HFFc6 (cell line): ENCODE data around the gene CUTC. TPM values are rescaled to one million over a fixed set of nuclear protein-coding genes. Genes with fewer than 3 reads are reported as not detected.
A peak's percentile ranks its signal among the peaks of the same experiment; 100 is the strongest.
"Not testable (repeated sequence)": the region's sequence is repeated elsewhere in the genome, so short reads cannot be mapped to it uniquely, and the experiment has no call there.

Source experiments
- DNase-seq: peaks from one replicate; pipeline ENCODE4 v3.0.0-alpha.2; 2018
- H3K27ac Mint-ChIP-seq: 2 replicates; pipeline ENCODE4 v1.8.0; 2020; ENCODE audit warnings: mild to moderate bottlenecking, mixed read lengths
- H3K27me3 Mint-ChIP-seq: 2 replicates; pipeline ENCODE4 v1.8.0; 2021; ENCODE audit warnings: mild to moderate bottlenecking, moderate library complexity, mixed read lengths; ENCODE audit not compliant: insufficient read depth
- H3K36me3 Mint-ChIP-seq: 2 replicates; pipeline ENCODE4 v1.8.0; 2021; ENCODE audit warnings: low read depth, mixed read lengths
- H3K4me1 Mint-ChIP-seq: 2 replicates; pipeline ENCODE4 v1.8.0; 2020; ENCODE audit warnings: low read depth, mixed read lengths
- H3K4me3 Mint-ChIP-seq: 2 replicates; pipeline ENCODE4 v1.8.0; 2020; ENCODE audit warnings: mild to moderate bottlenecking, moderate library complexity, mixed read lengths
- H3K9me3 Mint-ChIP-seq: 2 replicates; pipeline ENCODE4 v1.8.0; 2020; ENCODE audit warnings: mild to moderate bottlenecking, mixed read lengths
- CTCF ChIP-seq: fragments of 200-600 bp; sonication (generic); IDR thresholded peaks from 2 replicates; pipeline ENCODE4 v1.5.0; 2021; ENCODE audit warnings: antibody characterized with exemption, mild to moderate bottlenecking
- total RNA-seq, 6 experiments: library from RNA; stranded (reverse); fragmentation: NEBNext Ultra II Directional; extraction: Animal tissue kit (Norgen Biotek cat#: 25700); gene quantifications; 2 replicates in 1 of 6; 3 replicates in 5 of 6; pipeline ENCODE4 v1.2.3, GENCODE V29; 2021

CUTC gene
- total RNA-seq, 6 experiments from 2014 or later: 11.2 to 15.2 (median 12.4) TPM

GRCh38 chr10:99731306-99732032 lies 565 bp upstream of the CUTC start:
- no peak for DNase-seq

DNA sequence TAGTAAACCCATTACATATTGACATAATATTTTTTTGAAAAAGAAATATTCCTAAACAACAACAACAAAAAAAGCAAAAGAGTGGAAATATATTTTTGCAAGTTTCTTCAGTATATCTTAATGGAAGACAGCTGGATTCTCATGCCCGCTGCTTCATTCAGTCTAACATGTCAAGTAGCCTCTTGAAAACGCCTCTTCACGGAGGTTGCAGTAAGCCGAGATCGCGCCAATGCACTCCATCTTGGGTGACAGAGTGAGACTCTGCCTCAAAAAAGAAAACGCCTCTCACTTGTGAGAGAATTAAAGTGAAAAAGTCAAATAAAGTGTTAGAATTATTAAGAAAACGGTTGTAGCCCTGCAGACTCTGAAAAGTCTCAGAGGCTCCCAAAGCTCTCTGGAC lies 1.3 kb downstream of the CUTC start:
- peaks cover 43% of the 10 kb centered on the region for H3K4me1 Mint-ChIP-seq
- no peak for TF ChIP-seq CTCF
- H3K9me3 Mint-ChIP-seq: no peaks in the 10 kb centered on the region
- peaks cover 4% of the 10 kb centered on the region for H3K27me3 Mint-ChIP-seq
- peak overlapping the region; percentile 79 for H3K27ac Mint-ChIP-seq
- H3K36me3 Mint-ChIP-seq: peaks cover 41% of the 10 kb centered on the region
- H3K4me3 Mint-ChIP-seq: peak overlapping the region; percentile 100
- no peak for DNase-seq

More at GRCh38 chr10:99731306-99732032, 565 bp upstream of the CUTC start:
- H3K27me3 Mint-ChIP-seq: peaks cover 4% of the 10 kb centered on the region
- no peaks in the 10 kb centered on the region for H3K9me3 Mint-ChIP-seq
- peak overlapping the region; percentile 100 for H3K4me3 Mint-ChIP-seq
- H3K4me1 Mint-ChIP-seq: peaks cover 43% of the 10 kb centered on the region
- TF ChIP-seq CTCF: no peak
- peak overlapping the region; percentile 99 for H3K27ac Mint-ChIP-seq
- peaks cover 31% of the 10 kb centered on the region for H3K36me3 Mint-ChIP-seq

- Mint-ChIP-seq H3K4me1 (peaks cover 43% of the 10 kb centered on the region), H3K36me3 (peaks cover 41% of the 10 kb centered on the region)
- not testable (repeated sequence) for H3K27me3 Mint-ChIP-seq, H3K9me3 Mint-ChIP-seq, H3K4me3 Mint-ChIP-seq, DNase-seq, H3K27ac Mint-ChIP-seq
Measured at GRCh38 chr10:99734111-99734510, 2.1 kb downstream of the CUTC start.

DNA sequence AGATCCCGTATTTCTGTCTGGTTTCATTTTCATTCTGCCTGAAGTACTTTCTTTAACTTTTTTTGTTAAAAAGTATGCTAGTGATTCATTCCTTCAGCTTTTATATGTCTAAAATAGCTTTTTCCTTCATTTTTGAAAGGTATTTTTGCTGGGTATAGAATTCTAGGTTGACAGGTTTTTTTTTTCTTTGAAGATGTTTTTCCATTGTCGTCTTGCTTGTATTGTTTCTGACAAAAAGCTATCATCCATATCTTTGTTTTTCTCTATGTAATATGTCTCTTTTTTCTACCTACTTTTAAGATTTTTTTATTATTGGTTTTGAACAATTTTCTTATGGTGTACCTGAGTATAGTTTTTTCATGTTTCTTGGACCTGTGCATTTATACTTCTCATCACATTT lies 8.2 kb downstream of the CUTC start:
- Mint-ChIP-seq H3K4me3 (no peak overlapping the region), H3K9me3 (peaks cover 21% of the 10 kb centered on the region), H3K27ac (no peak overlapping the region), H3K36me3 (peaks cover 78% of the 10 kb centered on the region), H3K27me3 (no peaks in the 10 kb centered on the region), H3K4me1 (peaks cover 52% of the 10 kb centered on the region)
- DNase-seq: no peak
- no peak for TF ChIP-seq CTCF

DNA sequence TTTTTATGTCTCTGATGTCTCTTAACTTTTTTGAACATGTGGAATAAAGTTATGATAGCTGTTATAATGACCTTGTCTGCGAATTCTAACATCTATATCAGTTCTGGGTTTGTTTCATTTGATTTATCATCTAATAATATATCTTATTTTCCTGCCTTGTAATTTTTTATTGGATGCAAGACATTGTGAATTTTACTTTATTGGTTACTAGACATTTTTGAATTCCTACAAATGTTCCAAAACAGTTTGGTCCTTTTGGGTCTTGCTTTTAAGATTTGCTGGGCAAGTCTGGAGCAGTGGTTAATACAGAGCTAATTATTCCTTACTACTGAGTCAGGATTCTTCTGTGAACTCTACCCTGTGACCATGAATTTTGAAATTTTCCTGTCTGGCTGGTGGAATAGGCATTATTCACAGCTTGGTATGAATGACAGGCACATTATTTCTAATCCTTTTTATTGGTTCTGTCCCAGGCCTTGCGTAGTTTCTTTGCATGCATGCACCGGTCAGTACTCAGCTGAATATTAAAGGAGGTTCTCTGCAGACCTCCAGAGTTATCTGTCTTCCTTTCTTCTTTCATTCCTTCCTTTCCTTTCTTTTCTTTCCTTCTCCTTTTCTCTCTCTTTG lies 9.0 kb downstream of the CUTC start:
- H3K36me3 Mint-ChIP-seq: peaks cover 76% of the 10 kb centered on the region

More for the DNA sequence above, 9.0 kb downstream of the CUTC start:
- H3K27ac Mint-ChIP-seq: peak overlapping the region; percentile 84
- no peaks in the 10 kb centered on the region for H3K27me3 Mint-ChIP-seq
- H3K4me3 Mint-ChIP-seq: peak overlapping the region; percentile 31; the same call in 1 of the 2 replicates
- H3K9me3 Mint-ChIP-seq: peaks cover 21% of the 10 kb centered on the region
- H3K4me1 Mint-ChIP-seq: peaks cover 44% of the 10 kb centered on the region
- TF ChIP-seq CTCF: no peak
- DNase-seq: peak; percentile 29
